HEK293T (cell line): Measurements from ENCODE around the gene AFAP1L2.

Experiments
- ELF4 ChIP-seq: fragments of 450-650 bp; IDR thresholded peaks from 2 replicates; pipeline ENCODE4 v1.6.1; 2017; ENCODE audit warnings: antibody characterized with exemption
- FOXA1 ChIP-seq: fragments of 450-650 bp; IDR thresholded peaks from 2 replicates; pipeline ENCODE4 v1.6.1; 2016; ENCODE audit warnings: mild to moderate bottlenecking
- TARDBP ChIP-seq: fragments of 450-650 bp; IDR thresholded peaks from 2 replicates; pipeline ENCODE4 v1.6.1; 2016

DNA sequence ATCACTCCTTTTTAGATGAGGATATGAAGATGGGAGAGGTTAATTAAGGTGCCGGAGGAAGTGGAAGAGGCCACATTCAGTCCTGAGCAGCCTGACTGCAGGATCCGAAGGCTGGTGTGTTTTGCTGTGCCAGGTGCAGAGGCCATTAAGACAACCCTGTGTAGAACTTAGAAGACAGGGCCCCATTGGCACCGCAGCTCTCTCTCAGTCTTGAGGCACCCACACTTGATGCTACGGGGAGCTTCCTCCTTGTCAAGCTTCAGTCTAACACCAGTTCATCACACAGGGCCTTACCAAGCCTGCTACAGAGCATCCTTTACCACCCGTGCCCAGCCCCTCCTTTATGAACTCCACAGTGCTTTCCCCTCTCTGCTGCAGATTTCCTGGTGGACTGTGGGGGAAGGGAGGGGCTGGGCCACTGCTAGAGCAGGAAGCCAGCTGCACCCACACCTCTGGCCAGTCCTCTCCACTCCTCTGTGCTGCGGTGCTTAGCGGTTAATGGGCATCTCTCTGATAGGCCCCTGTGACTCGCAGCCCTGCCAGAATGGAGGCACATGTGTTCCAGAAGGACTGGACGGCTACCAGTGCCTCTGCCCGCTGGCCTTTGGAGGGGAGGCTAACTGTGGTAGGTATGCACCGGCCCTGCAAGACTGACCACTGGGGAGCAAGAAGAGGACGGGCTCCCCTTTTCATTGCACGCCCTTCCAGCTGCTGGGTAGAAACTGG, 119.8 kb downstream of the AFAP1L2 start:
- TF ChIP-seq TARDBP (no peak), FOXA1 (no peak), ELF4 (no peak)
